HEK293 (cell line): ENCODE results near the gene FAXC.

Experiments
- CTCF ChIA-PET: fragments of 350-600 bp; formaldehyde crosslinking; extraction: SDS; loops from one replicate; lab custom pipeline; 2021; ENCODE audit warnings: antibody characterized with exemption; lab: Yijun Ruan, JAX
- POLR2A ChIA-PET: fragments of 300-600 bp; formaldehyde crosslinking; extraction: SDS; loops from one replicate; lab custom pipeline; 2020; ENCODE audit warnings: antibody characterized with exemption, inconsistent platforms; lab: Yijun Ruan, JAX
- H3K27ac ChIP-seq: fragments of 200-500 bp; sonication (Bioruptor generic); 2 replicates; pipeline ENCODE4 v1.5.1; 2014; ENCODE audit warnings: low read depth, low read length, control low read depth, inconsistent platforms; ENCODE audit errors: extremely low read depth
- H3K36me3 ChIP-seq, 2 experiments: fragments of 200-500 bp in 1 of 2; sonication (Bioruptor generic) in 1 of 2; 1 replicate in 1 of 2; 2 replicates in 1 of 2; pipeline ENCODE4 v1.5.1; 2014 to 2017; ENCODE audit warnings: inconsistent platforms in 2 of 2, low read length in 2 of 2; ENCODE audit not compliant: control insufficient read depth in 2 of 2, insufficient read depth in 1 of 2
- H3K4me1 ChIP-seq: fragments of 200-500 bp; sonication (Bioruptor generic); 2 replicates; pipeline ENCODE4 v1.5.1; 2014; ENCODE audit warnings: mild to moderate bottlenecking, low read length, inconsistent platforms; ENCODE audit not compliant: control insufficient read depth, insufficient read depth
- H3K4me3 ChIP-seq: 2 replicates; pipeline ENCODE4 v1.5.1; 2011; ENCODE audit warnings: low read depth, mild to moderate bottlenecking, control low read depth, low read length, moderate library complexity
- H3K9me3 ChIP-seq: fragments of 200-500 bp; sonication (Bioruptor generic); 2 replicates; pipeline ENCODE4 v1.5.1; 2014; ENCODE audit warnings: low read depth, low read length, inconsistent platforms; ENCODE audit not compliant: control insufficient read depth, insufficient read depth
- BCL11B ChIP-seq: fragments of 450-650 bp; formaldehyde crosslinking; IDR thresholded peaks from 2 replicates; pipeline ENCODE4 v1.5.1; 2016; ENCODE audit warnings: low read depth, missing biosample characterization, missing genetic modification characterization
- GLI2 ChIP-seq: fragments of 450-650 bp; formaldehyde crosslinking; IDR thresholded peaks from 2 replicates; pipeline ENCODE4; 2017; ENCODE audit warnings: missing biosample characterization, missing genetic modification characterization, low read depth, borderline replicate concordance
- GLIS1 ChIP-seq: fragments of 450-650 bp; formaldehyde crosslinking; IDR thresholded peaks from 2 replicates; pipeline ENCODE4 v1.5.1; 2016; ENCODE audit warnings: missing biosample characterization, missing genetic modification characterization
- HOXC10 ChIP-seq: sonication (generic); formaldehyde crosslinking; IDR thresholded peaks from 2 replicates; pipeline ENCODE4 v1.8.1; 2023; ENCODE audit warnings: mild to moderate bottlenecking, missing genetic modification reagents
- SCRT1 ChIP-seq: fragments of 450-650 bp; formaldehyde crosslinking; IDR thresholded peaks from 2 replicates; pipeline ENCODE4 v1.5.1; 2016; ENCODE audit warnings: missing biosample characterization, missing genetic modification characterization, borderline replicate concordance
- SCRT2 ChIP-seq: fragments of 450-650 bp; formaldehyde crosslinking; IDR thresholded peaks from 2 replicates; pipeline ENCODE4 v1.5.1; 2016; ENCODE audit warnings: missing biosample characterization, missing genetic modification characterization
- ZNF223 ChIP-seq: fragments of 450-650 bp; formaldehyde crosslinking; IDR thresholded peaks from 2 replicates; pipeline ENCODE4 v1.5.1; 2016; ENCODE audit warnings: missing biosample characterization, missing genetic modification characterization
- ZNF350 ChIP-seq: fragments of 450-650 bp; formaldehyde crosslinking; IDR thresholded peaks from 2 replicates; pipeline ENCODE4 v1.5.0; 2017; ENCODE audit warnings: missing biosample characterization, mild to moderate bottlenecking, missing genetic modification characterization
- ZNF48 ChIP-seq: fragments of 450-650 bp; formaldehyde crosslinking; IDR thresholded peaks from 2 replicates; pipeline ENCODE4 v1.5.1; 2016; ENCODE audit warnings: missing biosample characterization, missing genetic modification characterization
- ZNF555 ChIP-seq: fragments of 450-650 bp; formaldehyde crosslinking; conservative IDR thresholded peaks from 2 replicates; pipeline ENCODE4 v1.5.1; 2017; ENCODE audit warnings: missing biosample characterization, mild to moderate bottlenecking, missing genetic modification characterization, inconsistent platforms
- ZNF670 ChIP-seq: fragments of 450-650 bp; formaldehyde crosslinking; IDR thresholded peaks from 2 replicates; pipeline ENCODE4 v1.5.1; 2016; ENCODE audit warnings: missing biosample characterization, missing genetic modification characterization, low read depth
- ZNF707 ChIP-seq: fragments of 450-650 bp; formaldehyde crosslinking; IDR thresholded peaks from 2 replicates; pipeline ENCODE4 v1.5.1; 2016; ENCODE audit warnings: missing biosample characterization, missing genetic modification characterization
- TF ChIP-seq, protein P1 (sequence below): fragments of 450-650 bp; formaldehyde crosslinking; IDR thresholded peaks from 2 replicates; pipeline ENCODE4 v1.5.1; 2016; ENCODE audit warnings: missing biosample characterization, missing genetic modification characterization
- TF ChIP-seq, protein P2 (sequence below): fragments of 450-650 bp; formaldehyde crosslinking; IDR thresholded peaks from 2 replicates; pipeline ENCODE4 v1.5.1; 2016; ENCODE audit warnings: missing biosample characterization, missing genetic modification characterization, borderline replicate concordance
- TF ChIP-seq, protein P3 (sequence below): fragments of 450-650 bp; formaldehyde crosslinking; IDR thresholded peaks from 2 replicates; pipeline ENCODE4 v1.5.1; 2016; ENCODE audit warnings: missing biosample characterization, missing genetic modification characterization
- TF ChIP-seq, protein P4 (sequence below): fragments of 450-650 bp; formaldehyde crosslinking; IDR thresholded peaks from 2 replicates; pipeline ENCODE4 v1.5.1; 2016; ENCODE audit warnings: missing biosample characterization, missing genetic modification characterization
- TF ChIP-seq, protein P5 (sequence below): fragments of 450-650 bp; formaldehyde crosslinking; IDR thresholded peaks from 2 replicates; pipeline ENCODE4 v1.5.1; 2016; ENCODE audit warnings: missing biosample characterization, missing genetic modification characterization, borderline replicate concordance

FAXC gene

DNA sequence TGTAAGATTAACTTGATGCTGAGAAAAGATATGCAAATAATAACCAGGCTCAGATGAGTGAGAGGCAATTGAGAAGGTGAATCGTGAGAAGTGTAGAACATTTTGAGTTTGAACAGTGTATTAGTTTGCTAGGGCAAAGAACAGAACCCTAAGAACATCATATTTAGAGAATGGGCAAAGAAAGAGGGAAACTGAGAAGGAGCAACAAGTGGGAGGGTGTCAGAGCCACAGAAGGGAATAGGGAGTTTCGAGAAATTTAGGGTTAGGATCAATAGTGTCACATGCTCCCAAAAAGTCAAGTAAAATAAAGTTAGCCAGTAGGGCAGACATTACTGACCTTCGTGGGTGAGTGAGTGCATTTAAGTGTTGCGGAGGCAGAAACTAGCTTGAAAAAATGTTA, 5.5 kb upstream of the FAXC start:
- POLR2A ChIA-PET: no interaction called here
- CTCF ChIA-PET: interaction anchor here (1.0 kb wide), 1 partner anchor 80 kb away, joined by 3 read pairs; no protein-coding TSS in a partner anchor
- H3K4me1 ChIP-seq: peaks cover 5% of the 10 kb centered on the region; the same call in 1 of the 2 replicates
- TF ChIP-seq ZNF48 (tag by site-specific recombination) (no peak), SCRT2 (tag by site-specific recombination) (peak; percentile 89), ZNF707 (tag by site-specific recombination) (no peak), SCRT1 (tag by site-specific recombination) (peak; percentile 71; the same call in 1 of the 2 replicates), ZNF223 (tag by site-specific recombination) (no peak), GLI2 (tag by site-specific recombination) (no peak)
- TF ChIP-seq, protein P1, sequence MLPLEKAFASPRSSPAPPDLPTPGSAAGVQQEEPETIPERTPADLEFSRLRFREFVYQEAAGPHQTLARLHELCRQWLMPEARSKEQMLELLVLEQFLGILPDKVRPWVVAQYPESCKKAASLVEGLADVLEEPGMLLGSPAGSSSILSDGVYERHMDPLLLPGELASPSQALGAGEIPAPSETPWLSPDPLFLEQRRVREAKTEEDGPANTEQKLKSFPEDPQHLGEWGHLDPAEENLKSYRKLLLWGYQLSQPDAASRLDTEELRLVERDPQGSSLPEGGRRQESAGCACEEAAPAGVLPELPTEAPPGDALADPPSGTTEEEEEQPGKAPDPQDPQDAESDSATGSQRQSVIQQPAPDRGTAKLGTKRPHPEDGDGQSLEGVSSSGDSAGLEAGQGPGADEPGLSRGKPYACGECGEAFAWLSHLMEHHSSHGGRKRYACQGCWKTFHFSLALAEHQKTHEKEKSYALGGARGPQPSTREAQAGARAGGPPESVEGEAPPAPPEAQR (tag by site-specific recombination): no peak
- TF ChIP-seq, protein P2, sequence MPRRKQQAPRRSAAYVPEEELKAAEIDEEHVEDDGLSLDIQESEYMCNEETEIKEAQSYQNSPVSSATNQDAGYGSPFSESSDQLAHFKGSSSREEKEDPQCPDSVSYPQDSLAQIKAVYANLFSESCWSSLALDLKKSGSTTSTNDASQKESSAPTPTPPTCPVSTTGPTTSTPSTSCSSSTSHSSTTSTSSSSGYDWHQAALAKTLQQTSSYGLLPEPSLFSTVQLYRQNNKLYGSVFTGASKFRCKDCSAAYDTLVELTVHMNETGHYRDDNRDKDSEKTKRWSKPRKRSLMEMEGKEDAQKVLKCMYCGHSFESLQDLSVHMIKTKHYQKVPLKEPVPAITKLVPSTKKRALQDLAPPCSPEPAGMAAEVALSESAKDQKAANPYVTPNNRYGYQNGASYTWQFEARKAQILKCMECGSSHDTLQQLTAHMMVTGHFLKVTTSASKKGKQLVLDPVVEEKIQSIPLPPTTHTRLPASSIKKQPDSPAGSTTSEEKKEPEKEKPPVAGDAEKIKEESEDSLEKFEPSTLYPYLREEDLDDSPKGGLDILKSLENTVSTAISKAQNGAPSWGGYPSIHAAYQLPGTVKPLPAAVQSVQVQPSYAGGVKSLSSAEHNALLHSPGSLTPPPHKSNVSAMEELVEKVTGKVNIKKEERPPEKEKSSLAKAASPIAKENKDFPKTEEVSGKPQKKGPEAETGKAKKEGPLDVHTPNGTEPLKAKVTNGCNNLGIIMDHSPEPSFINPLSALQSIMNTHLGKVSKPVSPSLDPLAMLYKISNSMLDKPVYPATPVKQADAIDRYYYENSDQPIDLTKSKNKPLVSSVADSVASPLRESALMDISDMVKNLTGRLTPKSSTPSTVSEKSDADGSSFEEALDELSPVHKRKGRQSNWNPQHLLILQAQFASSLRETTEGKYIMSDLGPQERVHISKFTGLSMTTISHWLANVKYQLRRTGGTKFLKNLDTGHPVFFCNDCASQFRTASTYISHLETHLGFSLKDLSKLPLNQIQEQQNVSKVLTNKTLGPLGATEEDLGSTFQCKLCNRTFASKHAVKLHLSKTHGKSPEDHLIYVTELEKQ (tag by site-specific recombination): no peak
- no peaks in the 10 kb centered on the region for H3K9me3 ChIP-seq
- no peak overlapping the region for H3K4me3 ChIP-seq
- H3K27ac ChIP-seq: no peak overlapping the region
- no peaks in the 10 kb centered on the region for H3K36me3 ChIP-seq

DNA sequence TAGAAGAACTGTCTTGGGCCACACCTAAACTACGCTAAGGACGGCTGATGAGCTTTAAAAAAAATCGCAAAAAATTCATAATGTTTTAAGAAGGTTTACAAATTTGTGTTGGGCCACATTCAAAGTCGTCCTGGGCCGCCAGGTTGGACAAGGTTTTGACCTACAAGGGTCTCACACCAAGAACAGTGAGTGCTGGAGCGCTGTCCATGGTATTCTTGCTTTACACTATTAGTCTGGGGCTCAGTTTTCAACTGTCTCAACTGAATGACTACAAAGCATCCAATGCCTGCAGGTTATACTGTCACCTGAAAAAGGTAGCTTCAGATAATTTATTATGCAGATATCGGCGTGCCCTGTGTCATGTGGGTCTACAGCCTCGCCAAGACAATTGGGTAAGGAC, 3.7 kb upstream of the FAXC start:
- H3K9me3 ChIP-seq: no peaks in the 10 kb centered on the region
- H3K27ac ChIP-seq: no peak overlapping the region
- no peak for TF ChIP-seq ZNF350 (tag by site-specific recombination)
- TF ChIP-seq, protein P3, sequence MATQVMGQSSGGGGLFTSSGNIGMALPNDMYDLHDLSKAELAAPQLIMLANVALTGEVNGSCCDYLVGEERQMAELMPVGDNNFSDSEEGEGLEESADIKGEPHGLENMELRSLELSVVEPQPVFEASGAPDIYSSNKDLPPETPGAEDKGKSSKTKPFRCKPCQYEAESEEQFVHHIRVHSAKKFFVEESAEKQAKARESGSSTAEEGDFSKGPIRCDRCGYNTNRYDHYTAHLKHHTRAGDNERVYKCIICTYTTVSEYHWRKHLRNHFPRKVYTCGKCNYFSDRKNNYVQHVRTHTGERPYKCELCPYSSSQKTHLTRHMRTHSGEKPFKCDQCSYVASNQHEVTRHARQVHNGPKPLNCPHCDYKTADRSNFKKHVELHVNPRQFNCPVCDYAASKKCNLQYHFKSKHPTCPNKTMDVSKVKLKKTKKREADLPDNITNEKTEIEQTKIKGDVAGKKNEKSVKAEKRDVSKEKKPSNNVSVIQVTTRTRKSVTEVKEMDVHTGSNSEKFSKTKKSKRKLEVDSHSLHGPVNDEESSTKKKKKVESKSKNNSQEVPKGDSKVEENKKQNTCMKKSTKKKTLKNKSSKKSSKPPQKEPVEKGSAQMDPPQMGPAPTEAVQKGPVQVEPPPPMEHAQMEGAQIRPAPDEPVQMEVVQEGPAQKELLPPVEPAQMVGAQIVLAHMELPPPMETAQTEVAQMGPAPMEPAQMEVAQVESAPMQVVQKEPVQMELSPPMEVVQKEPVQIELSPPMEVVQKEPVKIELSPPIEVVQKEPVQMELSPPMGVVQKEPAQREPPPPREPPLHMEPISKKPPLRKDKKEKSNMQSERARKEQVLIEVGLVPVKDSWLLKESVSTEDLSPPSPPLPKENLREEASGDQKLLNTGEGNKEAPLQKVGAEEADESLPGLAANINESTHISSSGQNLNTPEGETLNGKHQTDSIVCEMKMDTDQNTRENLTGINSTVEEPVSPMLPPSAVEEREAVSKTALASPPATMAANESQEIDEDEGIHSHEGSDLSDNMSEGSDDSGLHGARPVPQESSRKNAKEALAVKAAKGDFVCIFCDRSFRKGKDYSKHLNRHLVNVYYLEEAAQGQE (tag by site-specific recombination): peak; percentile 97
- ChIA-PET POLR2A (interaction anchor here (1.1 kb wide), 1 partner anchor 71 kb away, joined by 5 read pairs; no protein-coding TSS in a partner anchor), CTCF (interaction anchor here (1.2 to 2.0 kb wide), 4 partner anchors 19 to 67 kb away, joined by 3 to 14 read pairs (median 6); no protein-coding TSS in a partner anchor)
- no peak overlapping the region for H3K4me3 ChIP-seq
- peaks cover 5% of the 10 kb centered on the region; the same call in 1 of the 2 replicates for H3K4me1 ChIP-seq
- no peaks in the 10 kb centered on the region for H3K36me3 ChIP-seq

DNA sequence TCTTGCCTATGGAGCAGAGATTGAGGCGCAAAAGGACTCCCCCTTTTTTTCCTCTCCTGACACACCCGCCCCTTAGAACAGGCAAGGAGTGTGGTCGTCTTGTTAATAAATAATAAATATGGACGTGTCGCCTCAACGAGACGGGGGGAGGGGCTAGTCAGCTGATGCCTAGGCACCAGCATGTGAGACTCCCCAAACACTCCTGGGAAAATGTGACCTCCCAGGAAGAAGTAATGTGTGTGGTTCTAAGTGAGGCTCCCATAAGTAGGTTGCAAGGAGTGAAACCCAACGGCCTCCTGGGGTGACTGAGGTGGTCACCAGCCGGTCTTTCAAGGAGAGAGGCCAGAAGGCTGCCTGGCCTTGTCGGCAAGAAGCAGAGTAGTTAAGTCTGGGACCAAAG, 1.1 kb upstream of the FAXC start:
- no peak overlapping the region for H3K4me3 ChIP-seq
- H3K4me1 ChIP-seq: peaks cover 5% of the 10 kb centered on the region; the same call in 1 of the 2 replicates
- CTCF ChIA-PET: interaction anchor here (0.7 to 10.1 kb wide), 6 partner anchors 14 to 195 kb away, joined by 3 to 125 read pairs (median 6); no protein-coding TSS in a partner anchor
- H3K9me3 ChIP-seq: no peaks in the 10 kb centered on the region
- H3K36me3 ChIP-seq: no peaks in the 10 kb centered on the region; a peak in 1 of 3 replicates
- H3K27ac ChIP-seq: no peak overlapping the region
- POLR2A ChIA-PET: interaction anchor here (1.1 to 2.3 kb wide), 3 partner anchors 16 to 218 kb away, joined by 4 to 29 read pairs (median 6); partner anchors contain the start of genes CCNC and COQ3
- TF ChIP-seq, protein P4, sequence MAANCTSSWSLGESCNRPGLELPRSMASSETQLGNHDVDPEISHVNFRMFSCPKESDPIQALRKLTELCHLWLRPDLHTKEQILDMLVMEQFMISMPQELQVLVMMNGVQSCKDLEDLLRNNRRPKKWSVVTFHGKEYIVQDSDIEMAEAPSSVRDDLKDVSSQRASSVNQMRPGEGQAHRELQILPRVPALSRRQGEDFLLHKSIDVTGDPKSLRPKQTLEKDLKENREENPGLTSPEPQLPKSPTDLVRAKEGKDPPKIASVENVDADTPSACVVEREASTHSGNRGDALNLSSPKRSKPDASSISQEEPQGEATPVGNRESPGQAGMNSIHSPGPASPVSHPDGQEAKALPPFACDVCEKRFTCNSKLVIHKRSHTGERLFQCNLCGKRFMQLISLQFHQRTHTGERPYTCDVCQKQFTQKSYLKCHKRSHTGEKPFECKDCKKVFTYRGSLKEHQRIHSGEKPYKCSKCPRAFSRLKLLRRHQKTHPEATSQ (tag by site-specific recombination): no peak
- no peak for TF ChIP-seq ZNF670
- TF ChIP-seq, protein P5, sequence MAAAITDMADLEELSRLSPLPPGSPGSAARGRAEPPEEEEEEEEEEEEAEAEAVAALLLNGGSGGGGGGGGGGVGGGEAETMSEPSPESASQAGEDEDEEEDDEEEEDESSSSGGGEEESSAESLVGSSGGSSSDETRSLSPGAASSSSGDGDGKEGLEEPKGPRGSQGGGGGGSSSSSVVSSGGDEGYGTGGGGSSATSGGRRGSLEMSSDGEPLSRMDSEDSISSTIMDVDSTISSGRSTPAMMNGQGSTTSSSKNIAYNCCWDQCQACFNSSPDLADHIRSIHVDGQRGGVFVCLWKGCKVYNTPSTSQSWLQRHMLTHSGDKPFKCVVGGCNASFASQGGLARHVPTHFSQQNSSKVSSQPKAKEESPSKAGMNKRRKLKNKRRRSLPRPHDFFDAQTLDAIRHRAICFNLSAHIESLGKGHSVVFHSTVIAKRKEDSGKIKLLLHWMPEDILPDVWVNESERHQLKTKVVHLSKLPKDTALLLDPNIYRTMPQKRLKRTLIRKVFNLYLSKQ (tag by site-specific recombination): no peak
- TF ChIP-seq BCL11B (tag by site-specific recombination): no peak
- TF ChIP-seq GLIS1: peak; percentile 93
- no peak for TF ChIP-seq ZNF555
- TF ChIP-seq HOXC10 (CRISPR knock-in tag): no peak
